K562 (cell line): ENCODE measurements around the gene PTPN7. TPM values are rescaled to one million over a fixed set of nuclear protein-coding genes. Genes with fewer than 3 reads are reported as not detected.

ENCODE experiments used
- ATAC-seq: fragments of 200-7000 bp; cut with Tn5 transposase; 3 replicates; pipeline ENCODE4 v1.9.1; 2020; ENCODE audit warnings: moderate library complexity
- BruUV-seq: library from RNA; stranded (reverse); fragments of 400-500 nt; replicated peaks from 2 replicates; lab custom pipeline; 2021; lab: Mats Ljungman, UMichigan
- CTCF ChIA-PET: fragments of 300-600 bp; formaldehyde crosslinking; extraction: SDS; loops from one replicate; lab custom pipeline; 2021; ENCODE audit warnings: low intra/inter-chr PET ratio; lab: Yijun Ruan, JAX
- POLR2A ChIA-PET: fragments of 300-600, 350-650 bp; sonication (Branson Sonifier 250); formaldehyde crosslinking; extraction: SDS; loops from one replicate; lab custom pipeline; 2021; ENCODE audit warnings: antibody characterized with exemption, inconsistent platforms; lab: Yijun Ruan, JAX
- DNase-seq, 4 experiments: peaks; one replicate each; pipeline versions ENCODE4 v3.0.0 to v3.0.0-alpha.2; 2011 to 2018; ENCODE audit warnings: low spot score in 3 of 4, mixed read lengths in 3 of 4; ENCODE audit errors: extremely low read depth in 1 of 4
- FAIRE-seq: peaks from 2 replicates; lab custom pipeline; 2011; peaks lifted over from hg19 to GRCh38; lab: Jason Lieb, UNC
- H2AFZ ChIP-seq: 2 replicates; pipeline ENCODE4 v1.6.0; 2011; ENCODE audit warnings: low read depth, low read length, control low read depth, inconsistent platforms
- H3K27ac ChIP-seq: fragments of 200-600 bp; 3 replicates; pipeline ENCODE4 v1.8.0; 2011; ENCODE audit warnings: low read depth, mild to moderate bottlenecking, control low read depth, inconsistent platforms, low read length, moderate library complexity, mixed read lengths; ENCODE audit errors: extremely low read depth
- H3K27me3 ChIP-seq, 2 experiments: fragments of 300-600 bp in 1 of 2; 2 replicates in 1 of 2; 3 replicates in 1 of 2; pipeline versions ENCODE4 v1.6.0 to v1.8.0; 2011; ENCODE audit warnings: inconsistent platforms in 2 of 2, low read length in 2 of 2, mild to moderate bottlenecking in 1 of 2, mixed read lengths in 1 of 2, moderate library complexity in 1 of 2; ENCODE audit not compliant: control insufficient read depth in 2 of 2, insufficient read depth in 2 of 2
- H3K36me3 ChIP-seq: fragments of 300-600 bp; 3 replicates; pipeline ENCODE4 v1.8.0; 2011; ENCODE audit warnings: mild to moderate bottlenecking, low read length, inconsistent platforms; ENCODE audit not compliant: control insufficient read depth, insufficient read depth
- H3K4me1 ChIP-seq, 2 experiments: fragments of 200-600 bp in 1 of 2; replicated peaks in 1 of 2; 2 replicates in 1 of 2; 3 replicates in 1 of 2; pipeline versions ENCODE4 v1.5.1 to v1.8.0; 2011; ENCODE audit warnings: inconsistent platforms in 2 of 2, low read length in 2 of 2, mild to moderate bottlenecking in 1 of 2, mixed read lengths in 1 of 2, moderate library complexity in 1 of 2; ENCODE audit not compliant: control insufficient read depth in 2 of 2, insufficient read depth in 2 of 2
- H3K4me2 ChIP-seq: 2 replicates; pipeline ENCODE4 v1.6.1; 2011; ENCODE audit warnings: low read length, control low read depth, inconsistent platforms, mixed read lengths; ENCODE audit not compliant: insufficient read depth
- H3K4me3 ChIP-seq: fragments of 200-600 bp; sonication (generic), shearing (Covaris generic); 2 replicates; pipeline ENCODE4 v1.5.1; 2016; ENCODE audit warnings: control low read depth, inconsistent platforms
- H3K79me2 ChIP-seq: fragments of 200-600 bp; 3 replicates; pipeline ENCODE4 v1.8.0; 2011; ENCODE audit warnings: low read length, inconsistent platforms; ENCODE audit not compliant: control insufficient read depth, insufficient read depth
- H3K9ac ChIP-seq, 2 experiments: 2 replicates each; pipeline versions ENCODE4 v1.6.0 to v1.6.1; 2011; ENCODE audit warnings: low read depth in 2 of 2, low read length in 2 of 2, control low read depth in 1 of 2, inconsistent platforms in 1 of 2, mild to moderate bottlenecking in 1 of 2, mixed read lengths in 1 of 2; ENCODE audit not compliant: insufficient read depth in 1 of 2
- H3K9me1 ChIP-seq: one replicate; pipeline ENCODE4 v1.6.0; 2011; ENCODE audit warnings: inconsistent platforms, mild to moderate bottlenecking, low read length, moderate library complexity; ENCODE audit not compliant: control insufficient read depth, insufficient read depth
- H3K9me3 ChIP-seq: replicated peaks from 2 replicates; pipeline ENCODE4 v1.5.1; 2011; ENCODE audit warnings: low read depth, low read length, inconsistent platforms; ENCODE audit not compliant: control insufficient read depth, insufficient read depth
- H4K20me1 ChIP-seq: replicated peaks from 2 replicates; pipeline ENCODE4 v1.6.1; 2011; ENCODE audit warnings: low read length, inconsistent platforms, mixed read lengths; ENCODE audit not compliant: control insufficient read depth, insufficient read depth
- BCOR ChIP-seq: fragments of 450-650 bp; IDR thresholded peaks from 2 replicates; pipeline ENCODE4 v1.6.1; 2016
- CBFA2T3 ChIP-seq: fragments of 450-650 bp; IDR thresholded peaks from 2 replicates; pipeline ENCODE4 v1.6.1; 2017
- FOXA1 ChIP-seq: fragments of 450-650 bp; IDR thresholded peaks from 2 replicates; pipeline ENCODE4 v1.6.1; 2016; ENCODE audit warnings: mild to moderate bottlenecking, borderline replicate concordance
- HCFC1 ChIP-seq: IDR thresholded peaks from 2 replicates; pipeline ENCODE4 v1.6.1; 2012; ENCODE audit warnings: low read depth, low read length, improper control_type of control experiment
- HNRNPUL1 ChIP-seq: fragments of 200-400 bp; formaldehyde crosslinking; IDR thresholded peaks from 2 replicates; pipeline ENCODE4 v1.6.1; 2017; ENCODE audit warnings: low read length
- MTA2 ChIP-seq: fragments of 450-650 bp; IDR thresholded peaks from 2 replicates; pipeline ENCODE4 v1.6.1; 2016; ENCODE audit warnings: low read depth
- RBM17 ChIP-seq: fragments of 200-400 bp; formaldehyde crosslinking; IDR thresholded peaks from 2 replicates; pipeline ENCODE4 v1.6.1; 2017; ENCODE audit warnings: low read depth, mild to moderate bottlenecking, low read length, borderline replicate concordance
- SETDB1 ChIP-seq: IDR thresholded peaks from one replicate; pipeline ENCODE4 v1.6.1; 2012; ENCODE audit warnings: low read length, control low read depth, inconsistent platforms
- SMAD2 ChIP-seq: fragments of 150-350 bp; IDR thresholded peaks from 2 replicates; pipeline ENCODE4 v1.6.1; 2014; ENCODE audit warnings: low read depth, mild to moderate bottlenecking, low read length
- ZNF143 ChIP-seq: sonication (generic); formaldehyde crosslinking; IDR thresholded peaks from 2 replicates; pipeline ENCODE4 v1.9.0; 2022; ENCODE audit warnings: mild to moderate bottlenecking, missing genetic modification reagents
- ZNF184 ChIP-seq: sonication (generic); formaldehyde crosslinking; IDR thresholded peaks from 2 replicates; pipeline ENCODE4 v1.5.0; 2020; ENCODE audit warnings: missing genetic modification reagents
- ZNF217 ChIP-seq: sonication (generic); formaldehyde crosslinking; IDR thresholded peaks from 2 replicates; pipeline ENCODE4 v1.8.0; 2022; ENCODE audit warnings: mild to moderate bottlenecking, missing genetic modification reagents
- ZNF232 ChIP-seq: sonication (generic); formaldehyde crosslinking; IDR thresholded peaks from 2 replicates; pipeline ENCODE4 v1.8.0; 2022; ENCODE audit warnings: mild to moderate bottlenecking, missing genetic modification reagents
- ZNF324 ChIP-seq: fragments of 250-450 bp; sonication (Bioruptor Pico); IDR thresholded peaks from 2 replicates; pipeline ENCODE4 v1.4.0; 2020; ENCODE audit warnings: mild to moderate bottlenecking
- WGBS: fragments of 100-300 bp; shearing (Covaris generic); methylation state at CpG from one replicate; pipeline ENCODE4 v1.1.6; 2016; ENCODE audit warnings: low coverage, mixed read lengths; ENCODE audit not compliant: insufficient coverage; ENCODE audit errors: missing lambda C conversion rate; 5-methylcytosine and 5-hydroxymethylcytosine counted together
- in situ Hi-C: fragments of 300-500 bp; cut with MboI; formaldehyde crosslinking; loops from 4 replicates; pipeline ENCODE4 v1.15.0; 2018; ENCODE audit warnings: inconsistent platforms, mixed read lengths
- intact Hi-C: fragments of 100-400 bp; cut with micrococcal nuclease; formaldehyde crosslinking; loops from 2 replicates; pipeline ENCODE4 v1.14.2; 2022
- polyA plus RNA-seq, 8 experiments: library from polyadenylated mRNA; depleted of rRNA in 4 of 8; stranded (reverse) in 5 of 8; unstranded in 3 of 8; fragments of >200 nt; fragmentation: Nextera tagmentation in 2 of 8; fragmentation: Illumina TruSeq in 1 of 8; extraction: Ambion mirVana in 2 of 8; extraction: Trizol in 1 of 8; gene quantifications; 2 replicates each; pipeline versions ENCODE4 v1.2.1 to v1.2.3, GENCODE V29; 2011 to 2014; ENCODE audit warnings: inconsistent platforms in 1 of 8, missing spikeins in 1 of 8
- total RNA-seq, 7 experiments: library from RNA; depleted of rRNA in 6 of 7; stranded (reverse); fragments of >200 nt in 6 of 7; fragmentation: Illumina TruSeq in 2 of 7; extraction: Trizol in 2 of 7; gene quantifications; 2 replicates each; pipeline versions ENCODE4 v1.2.1 to v1.2.3, GENCODE V29; 2011 to 2021; ENCODE audit warnings: low replicate concordance in 1 of 7
- TF ChIP-seq, protein P1 (sequence below): fragments of 450-650 bp; IDR thresholded peaks from 2 replicates; pipeline ENCODE4 v1.6.1; 2016; ENCODE audit warnings: borderline replicate concordance
- TF ChIP-seq, protein P2 (sequence below): fragments of 450-650 bp; conservative IDR thresholded peaks from 2 replicates; pipeline ENCODE4 v1.6.1; 2016; ENCODE audit warnings: missing genetic modification characterization, low read depth, mild to moderate bottlenecking, missing compliant biosample characterization, moderate library complexity
- TF ChIP-seq, protein P3 (sequence below): fragments of 250-450 bp; sonication (Bioruptor Pico); IDR thresholded peaks from 2 replicates; pipeline ENCODE4 v1.5.0; 2022; ENCODE audit warnings: mild to moderate bottlenecking
- TF ChIP-seq, protein P4 (sequence below): fragments of 250-450 bp; sonication (Bioruptor Pico); IDR thresholded peaks from 2 replicates; pipeline ENCODE4 v1.4.0; 2020; ENCODE audit warnings: mild to moderate bottlenecking, moderate library complexity, borderline replicate concordance

PTPN7 gene
- total and polyA plus RNA-seq, 9 of the 15 experiments (the other 6 are each of a cell fraction or from before 2014, with no cell fraction given) = 18.7 to 144 (median 120) TPM

DNA sequence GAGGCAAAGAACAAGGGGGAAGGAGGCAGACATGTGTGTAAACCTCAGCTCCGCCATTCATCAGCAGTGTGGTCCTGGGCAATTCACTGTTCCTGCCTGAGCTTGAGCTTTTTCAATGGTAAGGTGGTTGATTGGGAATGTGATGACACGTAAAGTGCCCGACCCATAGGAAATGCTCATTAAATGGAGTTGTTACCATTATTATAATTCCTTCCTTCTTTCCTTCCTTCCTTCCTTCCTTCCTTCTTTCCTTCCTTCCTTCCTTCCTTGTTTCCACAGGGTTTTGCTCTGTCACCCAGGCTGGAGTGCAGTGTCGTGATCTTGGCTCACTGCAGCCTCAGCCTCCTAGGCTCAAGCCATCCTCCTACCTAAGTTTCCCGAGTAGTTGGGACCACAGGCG lies 33.3 kb downstream of the PTPN7 start:
- Histone ChIP-seq H3K79me2 (no peaks in the 10 kb centered on the region), H3K36me3 (no peaks in the 10 kb centered on the region), H3K9me1 (no peaks in the 10 kb centered on the region), H3K9ac (no peak overlapping the region), H3K27me3 (peaks cover 30 to 65% of the 10 kb centered on the region in 2 experiments; a peak in 4 of 5 replicates), H3K4me3 (no peak overlapping the region), H3K27ac (no peak overlapping the region), H3K4me1 (peaks cover 0 to 25% of the 10 kb centered on the region in 2 experiments; a peak in 2 of 5 replicates), H3K9me3 (no peaks in the 10 kb centered on the region), H4K20me1 (0 out of 2 replicates have a peak, but pooled peaks cover 8% of the 10 kb centered on the region), H3K4me2 (no peak overlapping the region), H2AFZ (no peak overlapping the region)
- in situ Hi-C loops (no loop called here), intact Hi-C loops (no loop called here)
- ATAC-seq = no peak
- BruUV-seq = no TSS peak
- WGBS = 7% methylated on average over 6 of the region's 6 CpGs
- DNase-seq = no peak
- CTCF ChIA-PET = no interaction called here
- no peak for FAIRE-seq
- no peak for TF ChIP-seq RBM17
- TF ChIP-seq FOXA1 = no peak
- TF ChIP-seq SETDB1 = no peak
- TF ChIP-seq ZNF217 = no peak
- TF ChIP-seq, protein P1, sequence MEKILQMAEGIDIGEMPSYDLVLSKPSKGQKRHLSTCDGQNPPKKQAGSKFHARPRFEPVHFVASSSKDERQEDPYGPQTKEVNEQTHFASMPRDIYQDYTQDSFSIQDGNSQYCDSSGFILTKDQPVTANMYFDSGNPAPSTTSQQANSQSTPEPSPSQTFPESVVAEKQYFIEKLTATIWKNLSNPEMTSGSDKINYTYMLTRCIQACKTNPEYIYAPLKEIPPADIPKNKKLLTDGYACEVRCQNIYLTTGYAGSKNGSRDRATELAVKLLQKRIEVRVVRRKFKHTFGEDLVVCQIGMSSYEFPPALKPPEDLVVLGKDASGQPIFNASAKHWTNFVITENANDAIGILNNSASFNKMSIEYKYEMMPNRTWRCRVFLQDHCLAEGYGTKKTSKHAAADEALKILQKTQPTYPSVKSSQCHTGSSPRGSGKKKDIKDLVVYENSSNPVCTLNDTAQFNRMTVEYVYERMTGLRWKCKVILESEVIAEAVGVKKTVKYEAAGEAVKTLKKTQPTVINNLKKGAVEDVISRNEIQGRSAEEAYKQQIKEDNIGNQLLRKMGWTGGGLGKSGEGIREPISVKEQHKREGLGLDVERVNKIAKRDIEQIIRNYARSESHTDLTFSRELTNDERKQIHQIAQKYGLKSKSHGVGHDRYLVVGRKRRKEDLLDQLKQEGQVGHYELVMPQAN = no peak
- no peak for TF ChIP-seq ZNF232 (CRISPR knock-in tag)
- no peak for TF ChIP-seq BCOR
- TF ChIP-seq ZNF143 (CRISPR knock-in tag) = no peak
- no peak for TF ChIP-seq HCFC1
- TF ChIP-seq, protein P2, sequence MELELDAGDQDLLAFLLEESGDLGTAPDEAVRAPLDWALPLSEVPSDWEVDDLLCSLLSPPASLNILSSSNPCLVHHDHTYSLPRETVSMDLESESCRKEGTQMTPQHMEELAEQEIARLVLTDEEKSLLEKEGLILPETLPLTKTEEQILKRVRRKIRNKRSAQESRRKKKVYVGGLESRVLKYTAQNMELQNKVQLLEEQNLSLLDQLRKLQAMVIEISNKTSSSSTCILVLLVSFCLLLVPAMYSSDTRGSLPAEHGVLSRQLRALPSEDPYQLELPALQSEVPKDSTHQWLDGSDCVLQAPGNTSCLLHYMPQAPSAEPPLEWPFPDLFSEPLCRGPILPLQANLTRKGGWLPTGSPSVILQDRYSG (tag) = no peak
- TF ChIP-seq ZNF184 (CRISPR knock-in tag) = no peak
- no peak for TF ChIP-seq SMAD2
- TF ChIP-seq, protein P3, sequence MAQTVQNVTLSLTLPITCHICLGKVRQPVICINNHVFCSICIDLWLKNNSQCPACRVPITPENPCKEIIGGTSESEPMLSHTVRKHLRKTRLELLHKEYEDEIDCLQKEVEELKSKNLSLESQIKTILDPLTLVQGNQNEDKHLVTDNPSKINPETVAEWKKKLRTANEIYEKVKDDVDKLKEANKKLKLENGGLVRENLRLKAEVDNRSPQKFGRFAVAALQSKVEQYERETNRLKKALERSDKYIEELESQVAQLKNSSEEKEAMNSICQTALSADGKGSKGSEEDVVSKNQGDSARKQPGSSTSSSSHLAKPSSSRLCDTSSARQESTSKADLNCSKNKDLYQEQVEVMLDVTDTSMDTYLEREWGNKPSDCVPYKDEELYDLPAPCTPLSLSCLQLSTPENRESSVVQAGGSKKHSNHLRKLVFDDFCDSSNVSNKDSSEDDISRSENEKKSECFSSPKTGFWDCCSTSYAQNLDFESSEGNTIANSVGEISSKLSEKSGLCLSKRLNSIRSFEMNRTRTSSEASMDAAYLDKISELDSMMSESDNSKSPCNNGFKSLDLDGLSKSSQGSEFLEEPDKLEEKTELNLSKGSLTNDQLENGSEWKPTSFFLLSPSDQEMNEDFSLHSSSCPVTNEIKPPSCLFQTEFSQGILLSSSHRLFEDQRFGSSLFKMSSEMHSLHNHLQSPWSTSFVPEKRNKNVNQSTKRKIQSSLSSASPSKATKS (CRISPR knock-in tag) = no peak
- TF ChIP-seq HNRNPUL1 = no peak
- TF ChIP-seq CBFA2T3 = no peak
- TF ChIP-seq MTA2 = no peak
- no peak for TF ChIP-seq ZNF324
- TF ChIP-seq, protein P4, sequence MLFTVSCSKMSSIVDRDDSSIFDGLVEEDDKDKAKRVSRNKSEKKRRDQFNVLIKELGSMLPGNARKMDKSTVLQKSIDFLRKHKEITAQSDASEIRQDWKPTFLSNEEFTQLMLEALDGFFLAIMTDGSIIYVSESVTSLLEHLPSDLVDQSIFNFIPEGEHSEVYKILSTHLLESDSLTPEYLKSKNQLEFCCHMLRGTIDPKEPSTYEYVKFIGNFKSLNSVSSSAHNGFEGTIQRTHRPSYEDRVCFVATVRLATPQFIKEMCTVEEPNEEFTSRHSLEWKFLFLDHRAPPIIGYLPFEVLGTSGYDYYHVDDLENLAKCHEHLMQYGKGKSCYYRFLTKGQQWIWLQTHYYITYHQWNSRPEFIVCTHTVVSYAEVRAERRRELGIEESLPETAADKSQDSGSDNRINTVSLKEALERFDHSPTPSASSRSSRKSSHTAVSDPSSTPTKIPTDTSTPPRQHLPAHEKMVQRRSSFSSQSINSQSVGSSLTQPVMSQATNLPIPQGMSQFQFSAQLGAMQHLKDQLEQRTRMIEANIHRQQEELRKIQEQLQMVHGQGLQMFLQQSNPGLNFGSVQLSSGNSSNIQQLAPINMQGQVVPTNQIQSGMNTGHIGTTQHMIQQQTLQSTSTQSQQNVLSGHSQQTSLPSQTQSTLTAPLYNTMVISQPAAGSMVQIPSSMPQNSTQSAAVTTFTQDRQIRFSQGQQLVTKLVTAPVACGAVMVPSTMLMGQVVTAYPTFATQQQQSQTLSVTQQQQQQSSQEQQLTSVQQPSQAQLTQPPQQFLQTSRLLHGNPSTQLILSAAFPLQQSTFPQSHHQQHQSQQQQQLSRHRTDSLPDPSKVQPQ (CRISPR knock-in tag) = no peak
- POLR2A ChIA-PET = no interaction called here
